PC-3 (cell line): ENCODE measurements around the gene POLD1. TPM values are rescaled to one million over a fixed set of nuclear protein-coding genes. Genes with fewer than 3 reads are reported as not detected.

Source experiments
- ATAC-seq: fragments of 200-7000 bp; cut with Tn5 transposase; 2 replicates; pipeline ENCODE4 v1.9.1; 2020; ENCODE audit warnings: mild to moderate bottlenecking, moderate library complexity
- BruUV-seq: library from RNA; stranded (reverse); fragments of 400-500 nt; replicated peaks from 2 replicates; lab custom pipeline; 2021; lab: Mats Ljungman, UMichigan
- CTCF ChIA-PET: fragments of 300-600 bp; sonication (Branson Sonifier 250); formaldehyde crosslinking; loops from one replicate; lab custom pipeline; 2022; ENCODE audit warnings: antibody characterized with exemption; lab: Charles Lee
- POLR2A ChIA-PET: fragments of 300-600 bp; sonication (Branson Sonifier 250); formaldehyde crosslinking; loops from one replicate; lab custom pipeline; 2022; ENCODE audit warnings: antibody characterized with exemption; ENCODE audit not compliant: unreplicated experiment; lab: Charles Lee
- DNase-seq: peaks from one replicate; pipeline ENCODE4 v3.0.0-alpha.2; 2015
- H2AFZ ChIP-seq: fragments of 300-600 bp; sonication (generic); 2 replicates; pipeline ENCODE4 v1.6.0; 2016; ENCODE audit warnings: antibody characterized with exemption, low read length
- H3F3A ChIP-seq: fragments of 300-600 bp; sonication (generic); one replicate; pipeline ENCODE4 v1.6.0; 2017; ENCODE audit warnings: antibody characterized with exemption, low read length, control low read depth, mild to moderate bottlenecking; ENCODE audit not compliant: unreplicated experiment
- H3K27ac ChIP-seq: fragments of 300-600 bp; sonication (generic); 2 replicates; pipeline ENCODE4 v1.5.1; 2016; ENCODE audit warnings: mild to moderate bottlenecking, low read length
- H3K27me3 ChIP-seq: fragments of 300-600 bp; sonication (generic); 2 replicates; pipeline ENCODE4 v1.6.1; 2016; ENCODE audit warnings: low read length, mixed read lengths
- H3K36me3 ChIP-seq: fragments of 300-600 bp; sonication (generic); 2 replicates; pipeline ENCODE4 v1.6.1; 2016; ENCODE audit warnings: low read depth, mixed run types, low read length, mixed read lengths
- H3K4me1 ChIP-seq: fragments of 300-600 bp; sonication (generic); 2 replicates; pipeline ENCODE4 v1.5.1; 2016; ENCODE audit warnings: low read length; ENCODE audit not compliant: insufficient read depth
- H3K4me2 ChIP-seq: fragments of 300-600 bp; sonication (generic); 2 replicates; pipeline ENCODE4 v1.6.0; 2016; ENCODE audit warnings: low read length
- H3K4me3 ChIP-seq: fragments of 300-600 bp; sonication (generic); 2 replicates; pipeline ENCODE4 v1.5.1; 2016; ENCODE audit warnings: mild to moderate bottlenecking, low read length, mixed read lengths
- H3K79me2 ChIP-seq: fragments of 300-600 bp; sonication (generic); 2 replicates; pipeline ENCODE4 v1.6.1; 2017; ENCODE audit warnings: low read length, mixed read lengths
- H3K9ac ChIP-seq: fragments of 300-600 bp; sonication (generic); 2 replicates; pipeline ENCODE4 v1.6.0; 2016; ENCODE audit warnings: mild to moderate bottlenecking, low read length
- H3K9me2 ChIP-seq: fragments of 300-600 bp; sonication (generic); replicated peaks from 2 replicates; pipeline ENCODE4 v1.6.1; 2016; ENCODE audit warnings: mixed run types, low read length, mixed read lengths
- H3K9me3 ChIP-seq: fragments of 300-600 bp; sonication (generic); 2 replicates; pipeline ENCODE4 v1.6.1; 2016; ENCODE audit warnings: low read length, mixed read lengths
- H4K20me1 ChIP-seq: fragments of 300-600 bp; sonication (generic); 2 replicates; pipeline ENCODE4 v1.6.1; 2016; ENCODE audit warnings: low read length, mixed read lengths
- CTCF ChIP-seq: fragments of 300-600 bp; sonication (generic); conservative IDR thresholded peaks from 2 replicates; pipeline ENCODE4 v1.5.1; 2017; ENCODE audit warnings: antibody characterized with exemption, low read depth, mild to moderate bottlenecking, low read length
- EZH2 ChIP-seq: fragments of 300-600 bp; sonication (generic); IDR thresholded peaks from one replicate; pipeline ENCODE4 v1.6.1; 2017; ENCODE audit warnings: antibody characterized with exemption, mild to moderate bottlenecking, low read length; ENCODE audit not compliant: unreplicated experiment
- EZH2phosphoT487 ChIP-seq: fragments of 300-600 bp; sonication (generic); IDR thresholded peaks from 2 replicates; pipeline ENCODE4 v1.6.1; 2018; ENCODE audit warnings: mild to moderate bottlenecking, antibody characterized with exemption, low read length, borderline replicate concordance
- intact Hi-C: fragments of 100-400 bp; cut with micrococcal nuclease; formaldehyde crosslinking; loops from 2 replicates; pipeline ENCODE4 v1.9.0; 2023
- total RNA-seq: library from RNA; depleted of rRNA; stranded (reverse); fragments of >200 nt; gene quantifications from 2 replicates; pipeline ENCODE4 v1.2.3, GENCODE V29; 2014

POLD1 gene
- total RNA-seq, 1 experiment from 2014 or later, result 165 TPM

- no peaks in the 10 kb centered on the region for H4K20me1 ChIP-seq
- peak within 1 kb of the TSS; percentile 89 for H2AFZ ChIP-seq
- no peaks in the 10 kb centered on the region for H3K36me3 ChIP-seq
- no peak within 1 kb of the TSS for H3K9ac ChIP-seq
- peak within 1 kb of the TSS; percentile 57 for H3K4me3 ChIP-seq
- ATAC-seq, result peak; percentile 9
- POLR2A ChIA-PET, result no interaction called here
- H3K79me2 ChIP-seq, result no peaks in the 10 kb centered on the region
- CTCF ChIA-PET, result no interaction called here
- intact Hi-C loops, result no loop called here
- no peaks in the 10 kb centered on the region for H3K9me3 ChIP-seq
- H3K27ac ChIP-seq, result no peak within 1 kb of the TSS
- BruUV-seq, result no TSS peak
- TF ChIP-seq EZH2phosphoT487, result no peak
- no peak for TF ChIP-seq CTCF
- no peak for TF ChIP-seq EZH2
- H3K9me2 ChIP-seq, result no peaks in the 10 kb centered on the region
- 0 out of 2 replicates have a peak, but pooled peaks cover 4% of the 10 kb centered on the region for H3K27me3 ChIP-seq
- peak within 1 kb of the TSS; percentile 85 for H3K4me2 ChIP-seq
- no peak for DNase-seq
- no peaks in the 10 kb centered on the region for H3K4me1 ChIP-seq
- H3F3A ChIP-seq, result no peaks in the 10 kb centered on the region
Measured at GRCh38 chr19:50432221-50433028, 48.3 kb downstream of the POLD1 start, which contains the start of gene MYBPC2. Gene MYBPC2, plus strand, starts transcription at chr19:50432892. Its CDS starts 62 bp downstream, at chr19:50432954.

- CTCF ChIA-PET, result no interaction called here
- no peaks in the 10 kb centered on the region for H4K20me1 ChIP-seq
- TF ChIP-seq EZH2phosphoT487 (no peak), CTCF (no peak), EZH2 (no peak)
Measured at GRCh38 chr19:50433201-50434180, 49.3 kb downstream of the POLD1 start.

More at GRCh38 chr19:50433201-50434180, 49.3 kb downstream of the POLD1 start:
- Histone ChIP-seq H3K4me2 (no peak overlapping the region), H3K4me3 (no peak overlapping the region), H3F3A (no peaks in the 10 kb centered on the region), H3K9ac (no peak overlapping the region), H3K79me2 (no peaks in the 10 kb centered on the region), H3K9me2 (no peaks in the 10 kb centered on the region), H3K9me3 (no peaks in the 10 kb centered on the region), H2AFZ (no peak overlapping the region), H3K27ac (no peak overlapping the region), H3K36me3 (no peaks in the 10 kb centered on the region), H3K4me1 (no peaks in the 10 kb centered on the region), H3K27me3 (0 out of 2 replicates have a peak, but pooled peaks cover 4% of the 10 kb centered on the region)
- intact Hi-C loops, result no loop called here
- POLR2A ChIA-PET, result interaction anchor here (0.6 kb wide), 1 partner anchor 18 kb away, joined by 3 read pairs; no protein-coding TSS in a partner anchor
- no peak for ATAC-seq
- no TSS peak for BruUV-seq
- no peak for DNase-seq
